Measurements from ENCODE around the gene ADAMTS5.
A peak's percentile ranks its signal among the peaks of the same experiment; 100 is the strongest.

Gene ADAMTS5

GRCh38 chr21:26946744-26947446 lies 20.0 kb downstream of the ADAMTS5 start:
- H3K9ac ChIP-seq (ENCODE audit: low read length), result no peak overlapping the region
- TF ChIP-seq CTCF (IDR thresholded peaks at IDR 0.05; ENCODE audit: insufficient read depth, low read length, poor library complexity, severe bottlenecking) (no peak), EZH2phosphoT487 (conservative IDR thresholded peaks at IDR 0.05; ENCODE audit: low read length) (no peak)
- no peak overlapping the region for H3K4me3 ChIP-seq (ENCODE audit: insufficient read depth, low read length, poor library complexity, severe bottlenecking)
- no peak overlapping the region for H2AFZ ChIP-seq (ENCODE audit: low read depth, low read length, severe bottlenecking)
- H4K20me1 ChIP-seq (ENCODE audit: low read depth, low read length), result no peaks in the 10 kb centered on the region
- H3K4me2 ChIP-seq (ENCODE audit: low read depth, low read length, poor library complexity, severe bottlenecking), result no peak overlapping the region
- H3K27me3 ChIP-seq (ENCODE audit: low read length), result no peaks in the 10 kb centered on the region
- no peaks in the 10 kb centered on the region for H3K36me3 ChIP-seq (ENCODE audit: low read length)
- no peaks in the 10 kb centered on the region for H3K9me2 ChIP-seq (replicated peaks; ENCODE audit: insufficient read depth, low read length)
- no peaks in the 10 kb centered on the region for H3F3A ChIP-seq (ENCODE audit: insufficient read depth)
- H3K27ac ChIP-seq (ENCODE audit: low read depth, low read length), result no peak overlapping the region
- no peaks in the 10 kb centered on the region for H3K79me2 ChIP-seq (ENCODE audit: insufficient read depth, low read length)
- H3K9me3 ChIP-seq (ENCODE audit: insufficient read depth, low read length), result no peaks in the 10 kb centered on the region

GRCh38 chr21:26945916-26946675 lies 20.8 kb downstream of the ADAMTS5 start:
- TF ChIP-seq CTCF (IDR thresholded peaks at IDR 0.05; ENCODE audit: insufficient read depth, low read length, poor library complexity, severe bottlenecking) (no peak), EZH2phosphoT487 (conservative IDR thresholded peaks at IDR 0.05; ENCODE audit: low read length) (no peak)
- no peak overlapping the region for H3K27ac ChIP-seq (ENCODE audit: low read depth, low read length)
- no peaks in the 10 kb centered on the region for H3K27me3 ChIP-seq (ENCODE audit: low read length)
- H3K79me2 ChIP-seq (ENCODE audit: insufficient read depth, low read length), result no peaks in the 10 kb centered on the region
- no peaks in the 10 kb centered on the region for H4K20me1 ChIP-seq (ENCODE audit: low read depth, low read length)
- H3K9me3 ChIP-seq (ENCODE audit: insufficient read depth, low read length), result no peaks in the 10 kb centered on the region
- H3K4me2 ChIP-seq (ENCODE audit: low read depth, low read length, poor library complexity, severe bottlenecking), result no peak overlapping the region
- no peaks in the 10 kb centered on the region for H3F3A ChIP-seq (ENCODE audit: insufficient read depth)
- H2AFZ ChIP-seq (ENCODE audit: low read depth, low read length, severe bottlenecking), result no peak overlapping the region
- no peaks in the 10 kb centered on the region for H3K36me3 ChIP-seq (ENCODE audit: low read length)
- no peaks in the 10 kb centered on the region for H3K9me2 ChIP-seq (replicated peaks; ENCODE audit: insufficient read depth, low read length)
- H3K9ac ChIP-seq (ENCODE audit: low read length), result no peak overlapping the region
- no peak overlapping the region for H3K4me3 ChIP-seq (ENCODE audit: insufficient read depth, low read length, poor library complexity, severe bottlenecking)

DNA sequence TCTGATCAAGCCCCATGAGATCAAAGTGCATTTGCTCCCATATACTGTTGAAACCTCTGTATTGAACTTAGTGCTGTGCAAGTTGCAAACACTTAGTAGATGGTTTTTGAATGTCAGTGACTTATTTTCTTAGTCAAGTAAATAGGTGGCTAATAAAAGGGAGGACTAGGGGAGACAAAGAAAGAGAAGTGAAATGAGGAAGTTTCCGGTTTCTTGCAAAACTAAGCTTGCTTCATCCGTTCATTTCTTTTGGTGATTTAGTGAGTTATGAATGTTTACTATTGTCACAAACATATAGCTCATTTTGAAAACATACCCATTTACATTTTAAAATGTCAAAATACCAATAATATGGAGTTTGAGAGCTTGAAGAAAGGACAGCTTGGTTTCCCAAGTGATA lies 23.0 kb downstream of the ADAMTS5 start:
- H3F3A ChIP-seq (ENCODE audit: insufficient read depth), result no peaks in the 10 kb centered on the region
- H3K79me2 ChIP-seq (ENCODE audit: insufficient read depth, low read length), result no peaks in the 10 kb centered on the region
- H3K4me3 ChIP-seq (ENCODE audit: insufficient read depth, low read length, poor library complexity, severe bottlenecking), result no peak overlapping the region
- peak overlapping the region; percentile 8 for H2AFZ ChIP-seq (ENCODE audit: low read depth, low read length, severe bottlenecking)
- no peak overlapping the region for H3K9ac ChIP-seq (ENCODE audit: low read length)
- no peaks in the 10 kb centered on the region for H3K9me3 ChIP-seq (ENCODE audit: insufficient read depth, low read length)
- H3K9me2 ChIP-seq (replicated peaks; ENCODE audit: insufficient read depth, low read length), result no peaks in the 10 kb centered on the region
- no peak overlapping the region for H3K27ac ChIP-seq (ENCODE audit: low read depth, low read length)
- H3K36me3 ChIP-seq (ENCODE audit: low read length), result no peaks in the 10 kb centered on the region
- no peaks in the 10 kb centered on the region for H4K20me1 ChIP-seq (ENCODE audit: low read depth, low read length)
- no peaks in the 10 kb centered on the region for H3K27me3 ChIP-seq (ENCODE audit: low read length)
- TF ChIP-seq CTCF (IDR thresholded peaks at IDR 0.05; ENCODE audit: insufficient read depth, low read length, poor library complexity, severe bottlenecking) (no peak), EZH2phosphoT487 (conservative IDR thresholded peaks at IDR 0.05; ENCODE audit: low read length) (no peak)
- peak overlapping the region; percentile 36 for H3K4me2 ChIP-seq (ENCODE audit: low read depth, low read length, poor library complexity, severe bottlenecking)
